Activated CD4-positive, alpha-beta T cell treated with anti-CD3 and anti-CD28 coated beads, Interleukin-10, Interleukin-2, amounts not matched to agents 100 ng/mL and 50 ng/mL, durations not matched to agents 16 hours and 8 hours (primary cell): ENCODE results near the gene TNFRSF19.

Source experiments
- DNase-seq: peaks from one replicate; pipeline ENCODE4 v3.0.0-alpha.2; 2020

Gene TNFRSF19

GRCh38 chr13:23608701-23609413 is 38.6 kb downstream of the TNFRSF19 start:
- no peak for DNase-seq

- DNase-seq: no peak
Measured at GRCh38 chr13:23609414-23609760, 39.2 kb downstream of the TNFRSF19 start.

- DNase-seq: no peak
Measured at GRCh38 chr13:23609874-23610576, 39.8 kb downstream of the TNFRSF19 start.

- DNase-seq: no peak
Measured at GRCh38 chr13:23610966-23611491, 40.8 kb downstream of the TNFRSF19 start.

GRCh38 chr13:23612182-23612581 is 42.0 kb downstream of the TNFRSF19 start:
- DNase-seq: no peak

- no peak for DNase-seq
Measured at GRCh38 chr13:23612731-23613130, 42.5 kb downstream of the TNFRSF19 start.

GRCh38 chr13:23613596-23613995 is 43.4 kb downstream of the TNFRSF19 start:
- DNase-seq: no peak

GRCh38 chr13:23615395-23616081 is 45.3 kb downstream of the TNFRSF19 start:
- DNase-seq: no peak

- no peak for DNase-seq
Measured at GRCh38 chr13:23616228-23616627, 46.0 kb downstream of the TNFRSF19 start.

- DNase-seq: no peak
Measured at GRCh38 chr13:23617551-23618024, 47.4 kb downstream of the TNFRSF19 start.

GRCh38 chr13:23618341-23618740 is 48.1 kb downstream of the TNFRSF19 start:
- DNase-seq: no peak

GRCh38 chr13:23619068-23619855 is 49.0 kb downstream of the TNFRSF19 start:
- no peak for DNase-seq

- DNase-seq: no peak
Measured at GRCh38 chr13:23620211-23620610, 50.0 kb downstream of the TNFRSF19 start.

GRCh38 chr13:23620613-23621315 is 50.6 kb downstream of the TNFRSF19 start:
- no peak for DNase-seq

GRCh38 chr13:23621316-23621645 is 51.1 kb downstream of the TNFRSF19 start:
- DNase-seq: peak; percentile 31

GRCh38 chr13:23622985-23623384 is 52.8 kb downstream of the TNFRSF19 start:
- no peak for DNase-seq

- no peak for DNase-seq
Measured at GRCh38 chr13:23623394-23623793, 53.2 kb downstream of the TNFRSF19 start.

GRCh38 chr13:23626700-23627099 is 56.5 kb downstream of the TNFRSF19 start:
- DNase-seq: no peak

- no peak for DNase-seq
Measured at GRCh38 chr13:23627410-23627809, 57.2 kb downstream of the TNFRSF19 start.

- no peak for DNase-seq
Measured at GRCh38 chr13:23628250-23628649, 58.0 kb downstream of the TNFRSF19 start.

- DNase-seq: no peak
Measured at GRCh38 chr13:23628765-23629565, 58.8 kb downstream of the TNFRSF19 start.
